HG03064 (cell line): ENCODE data around the gene HS6ST3.

Experiments
- ATAC-seq: cut with Tn5 transposase; IDR thresholded peaks from one replicate; pipeline ENCODE4 v1.9.1; 2021; ENCODE audit warnings: low read depth; ENCODE audit not compliant: unreplicated experiment

The HS6ST3 gene

DNA sequence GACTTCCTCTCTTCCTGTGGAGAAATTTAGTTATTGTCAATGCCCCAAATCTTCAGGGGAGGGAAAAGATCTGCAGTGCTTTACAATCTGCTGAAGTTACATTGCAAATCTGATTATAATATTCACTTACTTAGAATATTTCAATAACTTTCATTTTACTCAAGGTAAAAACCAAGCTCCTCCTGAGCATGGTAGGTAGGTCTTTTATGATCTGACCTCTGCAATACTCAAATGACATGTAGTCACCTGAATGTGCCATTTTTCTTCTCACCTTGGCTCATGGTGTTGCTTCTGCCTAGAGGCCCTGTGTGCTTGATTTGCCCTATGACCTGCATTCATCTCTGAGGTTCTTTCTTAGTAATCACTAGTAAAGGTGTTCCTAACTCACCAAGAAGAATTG is 331.4 kb downstream of the HS6ST3 start:
- no peak for ATAC-seq

DNA sequence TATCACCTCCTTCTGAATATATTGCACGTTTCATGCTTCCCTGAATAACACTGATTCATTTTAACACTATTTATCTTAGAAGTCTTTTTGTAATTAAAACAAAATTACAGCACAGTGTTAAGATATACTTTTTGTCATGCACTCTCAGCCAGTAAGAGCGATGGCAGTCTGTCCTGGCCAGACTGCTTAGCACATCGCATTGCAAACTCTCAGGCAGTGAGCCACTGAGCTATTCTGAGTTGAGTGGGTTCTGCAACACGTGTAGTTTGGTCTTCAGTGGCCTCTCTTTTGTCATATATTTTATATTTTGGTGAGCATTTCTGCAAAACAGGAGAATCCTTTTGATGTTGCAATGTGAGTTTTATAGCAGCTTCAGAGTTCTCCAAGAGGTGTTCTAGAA is 332.1 kb downstream of the HS6ST3 start:
- ATAC-seq = no peak

DNA sequence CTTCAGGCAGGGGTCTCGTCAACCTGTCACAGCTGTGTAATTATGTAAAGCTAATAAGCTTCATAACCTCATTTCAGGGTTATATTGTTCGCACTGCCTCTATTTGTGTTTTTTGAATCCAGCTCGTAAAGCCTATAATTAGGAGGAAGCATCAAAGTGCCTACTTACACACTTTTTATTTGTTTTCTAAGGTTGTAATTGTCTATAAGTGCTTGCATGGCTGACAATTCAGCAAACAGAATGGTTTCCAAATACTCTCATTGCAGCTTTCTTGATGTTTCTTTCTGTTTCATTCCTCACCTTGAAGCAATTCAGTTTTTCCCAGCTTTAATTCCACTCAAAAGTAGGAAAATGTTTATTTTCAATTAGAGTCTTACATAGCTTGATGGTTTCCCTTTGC is 336.3 kb downstream of the HS6ST3 start:
- no peak for ATAC-seq

DNA sequence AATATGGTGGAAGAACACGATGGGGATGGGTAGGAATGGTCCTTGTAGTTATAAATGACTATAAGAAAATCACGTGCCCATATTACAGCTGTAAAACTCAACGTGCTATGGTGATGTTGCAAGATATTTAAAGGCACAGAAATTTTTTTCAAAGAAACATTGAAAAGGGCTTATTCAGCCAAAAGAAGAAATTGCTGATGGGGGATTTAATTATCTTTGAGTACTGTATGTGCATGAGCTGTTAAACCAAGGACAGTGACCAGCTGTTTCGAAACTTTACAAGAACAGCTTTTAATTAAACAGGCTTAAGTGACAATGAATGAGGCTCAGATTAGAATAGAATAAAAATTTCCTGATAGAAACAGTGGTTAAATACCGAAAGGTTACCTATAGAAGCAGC is 339.0 kb downstream of the HS6ST3 start:
- no peak for ATAC-seq

DNA sequence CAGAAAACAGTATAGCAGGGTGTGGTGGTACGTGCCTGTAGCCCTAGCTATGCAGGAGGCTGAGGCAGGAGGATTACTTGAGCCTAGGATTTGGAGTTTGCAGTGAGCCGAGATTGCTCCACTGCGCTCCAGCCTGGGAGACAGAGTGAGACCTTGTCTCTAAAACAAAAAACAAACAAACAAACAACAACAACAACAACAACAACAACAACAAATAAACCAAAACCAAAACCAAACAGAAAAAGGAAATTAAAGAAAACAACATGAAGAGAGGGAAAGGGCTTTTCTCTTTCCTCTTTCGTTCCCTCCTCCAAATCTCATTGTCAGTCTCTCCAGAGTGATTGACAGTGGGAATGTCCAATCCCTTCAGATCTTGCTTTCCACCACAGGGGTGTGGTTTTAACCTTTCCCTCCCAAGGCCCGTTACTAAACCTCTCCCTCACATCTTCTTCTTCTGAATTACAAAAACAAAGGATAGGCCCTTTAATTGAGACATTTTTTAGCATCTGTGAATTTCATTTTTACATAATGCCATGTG is 341.2 kb downstream of the HS6ST3 start:
- ATAC-seq = no peak

DNA sequence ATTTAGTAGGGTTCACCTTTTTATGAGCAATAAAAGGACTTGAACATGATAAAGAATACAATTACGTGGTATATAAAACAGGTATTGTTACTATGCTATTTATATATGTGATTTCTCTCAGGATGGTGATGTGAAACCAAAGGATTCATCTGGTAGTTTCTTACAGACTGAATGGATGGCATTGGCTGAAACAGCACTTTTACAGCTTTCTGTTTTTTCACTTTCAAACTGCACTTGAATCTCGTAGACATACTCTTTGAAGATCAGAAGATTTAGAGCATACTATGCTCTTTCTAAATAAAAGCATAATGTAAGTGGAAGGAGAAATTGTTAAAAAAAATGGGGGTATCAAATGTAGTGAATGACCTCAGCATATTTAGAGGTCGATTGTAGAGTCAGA is 354.8 kb downstream of the HS6ST3 start:
- ATAC-seq = no peak

DNA sequence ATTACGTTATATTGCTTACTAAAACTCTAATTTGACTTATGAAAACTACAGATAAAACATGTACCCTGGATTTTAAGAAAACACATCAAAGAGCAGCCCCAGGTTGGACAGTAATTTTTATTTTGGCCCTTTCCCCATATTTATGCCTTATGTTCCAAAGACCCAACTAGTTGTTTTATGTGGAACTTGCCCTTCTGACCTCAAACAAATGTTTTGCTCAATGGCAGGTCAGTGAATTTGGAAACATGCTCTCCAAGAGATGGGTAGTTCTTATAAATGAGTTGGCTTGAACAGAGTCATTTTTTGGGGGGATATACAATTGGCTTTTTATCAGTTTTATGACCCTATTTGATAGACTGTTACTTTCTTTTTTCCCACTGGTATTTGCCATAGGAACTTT is 360.0 kb downstream of the HS6ST3 start:
- no peak for ATAC-seq

DNA sequence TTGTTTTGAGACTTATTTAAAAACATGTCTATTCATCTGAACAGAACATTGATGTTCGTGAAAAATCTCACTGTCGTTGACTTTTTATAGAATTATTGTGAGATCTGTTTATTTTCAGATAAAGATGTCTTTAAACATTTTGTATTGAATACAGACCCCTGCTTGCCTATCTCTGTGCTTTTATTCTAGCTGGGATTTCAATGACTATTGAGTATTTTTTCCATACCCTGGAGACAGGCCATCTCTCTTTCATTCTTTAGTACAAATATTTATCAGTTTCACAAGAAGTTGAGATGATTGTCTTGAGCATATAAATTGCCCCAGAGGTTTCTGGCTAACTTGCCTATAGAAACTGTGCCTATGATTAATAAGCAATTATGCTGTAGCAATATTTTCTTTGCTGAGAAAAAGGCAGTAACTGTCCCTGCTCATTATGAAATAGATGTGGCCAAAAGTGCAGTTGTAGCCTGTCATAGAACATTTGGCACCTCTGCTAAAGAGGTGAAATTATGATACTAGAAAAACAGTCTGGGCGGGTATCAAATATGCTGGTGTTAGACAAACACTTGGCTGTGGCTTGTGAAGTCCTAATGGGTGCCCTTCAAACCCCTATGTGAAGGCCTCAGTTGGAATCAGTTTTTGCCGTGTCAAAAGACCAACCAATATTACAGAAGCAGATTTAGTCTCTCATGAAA is 360.6 kb downstream of the HS6ST3 start:
- no peak for ATAC-seq

DNA sequence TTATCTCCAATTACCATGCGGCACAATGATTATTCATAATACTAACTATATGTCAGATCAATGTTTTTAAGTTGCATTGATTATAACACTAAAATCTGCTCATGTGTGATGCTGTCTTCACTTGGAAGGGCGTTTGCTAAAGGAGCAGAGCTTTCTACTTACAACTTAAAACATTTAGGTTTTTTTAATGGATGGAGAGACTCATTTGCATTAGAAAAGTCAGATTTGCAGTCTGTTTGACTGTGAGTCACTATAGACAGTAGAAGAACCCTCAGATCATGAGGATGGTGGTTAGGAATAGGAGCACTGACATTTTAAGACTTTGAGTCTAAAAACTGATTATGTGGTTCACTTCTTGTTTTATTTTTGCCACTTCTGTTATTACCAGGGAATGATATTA is 364.6 kb downstream of the HS6ST3 start:
- no peak for ATAC-seq

DNA sequence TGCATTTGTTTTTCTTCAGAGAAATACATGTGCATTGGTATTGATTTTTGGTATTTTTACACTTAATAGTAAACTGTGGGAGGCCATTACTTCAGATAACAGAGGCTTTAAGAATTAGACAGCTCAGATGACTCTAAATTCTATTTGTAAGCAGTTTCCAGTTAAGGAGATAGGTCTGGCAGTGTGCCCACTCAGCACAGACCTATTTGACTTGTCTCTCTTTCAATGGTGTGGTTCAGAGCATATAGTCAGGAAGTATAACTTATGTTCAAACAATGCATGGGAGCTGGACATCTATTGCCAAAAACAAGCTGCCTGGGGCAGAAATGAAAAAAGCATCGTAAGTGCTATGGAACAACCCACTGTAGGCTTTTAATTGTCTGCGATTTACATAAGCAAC is 370.7 kb downstream of the HS6ST3 start:
- ATAC-seq = no peak

DNA sequence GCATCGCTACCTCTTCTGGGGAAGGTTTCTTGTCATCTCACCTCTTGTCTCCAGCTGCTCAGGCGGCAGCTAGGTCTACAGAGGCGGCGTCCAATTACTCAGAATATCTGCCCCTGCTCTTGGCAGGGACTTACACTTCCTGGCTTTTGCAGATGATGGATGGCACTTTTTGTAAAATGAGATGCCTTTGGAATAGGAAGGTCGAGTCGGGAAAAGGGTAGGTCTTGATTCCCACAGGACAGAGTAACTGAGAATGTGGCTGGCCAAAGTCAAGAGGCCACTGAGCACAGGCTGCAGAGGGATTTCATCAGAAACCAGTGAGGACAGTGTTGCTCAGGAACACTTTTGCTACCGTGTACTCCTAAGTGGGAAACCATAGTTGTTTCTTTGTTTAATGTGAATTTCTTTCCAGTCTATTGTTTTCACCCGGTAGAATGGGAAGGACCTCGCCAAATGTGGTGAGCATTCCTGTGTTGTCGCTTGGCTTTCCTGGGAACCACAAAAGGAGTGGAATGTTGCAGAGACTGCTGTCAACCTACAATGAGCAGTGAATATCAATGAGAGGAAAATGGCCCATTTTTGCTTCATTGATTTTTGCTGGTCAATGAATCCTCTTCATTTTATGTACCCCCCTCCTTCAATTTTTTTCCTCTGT is 383.7 kb downstream of the HS6ST3 start:
- no peak for ATAC-seq

DNA sequence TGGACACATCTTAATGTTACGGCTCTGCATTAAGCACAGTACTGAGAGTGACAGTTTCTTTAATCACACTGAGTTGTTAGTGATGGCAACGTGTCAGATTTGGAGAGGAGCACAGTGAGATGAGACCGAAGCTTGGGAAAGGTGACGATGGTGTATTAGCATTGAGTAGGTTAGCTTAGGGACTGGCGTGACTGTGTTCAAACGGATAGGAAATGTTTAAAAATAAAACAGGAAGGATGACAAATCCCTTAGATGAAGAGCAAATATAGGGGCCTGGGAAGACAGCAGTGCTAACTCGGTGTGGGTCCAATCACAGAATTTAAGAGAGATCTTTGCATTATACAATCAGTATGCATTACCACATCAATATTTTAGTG is 384.3 kb downstream of the HS6ST3 start:
- ATAC-seq = no peak

DNA sequence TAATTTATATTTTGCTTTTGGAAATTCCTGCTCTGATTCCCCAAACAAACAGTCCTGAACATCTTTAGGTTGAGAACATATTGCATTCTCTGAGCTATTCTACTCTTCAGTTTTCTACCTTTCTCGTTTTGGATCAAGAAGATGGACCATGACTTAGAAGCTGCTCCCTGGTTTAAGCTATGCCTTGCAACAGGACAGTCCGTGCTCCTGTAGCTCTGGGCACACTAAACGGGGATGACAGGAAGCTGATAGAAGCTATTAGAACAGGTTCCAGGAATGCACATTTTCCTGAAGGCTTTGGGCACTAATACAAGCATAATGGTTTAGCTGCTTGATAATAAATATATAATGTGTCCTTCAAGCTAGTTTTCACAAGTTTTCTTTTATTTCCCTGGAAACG is 385.2 kb downstream of the HS6ST3 start:
- no peak for ATAC-seq

DNA sequence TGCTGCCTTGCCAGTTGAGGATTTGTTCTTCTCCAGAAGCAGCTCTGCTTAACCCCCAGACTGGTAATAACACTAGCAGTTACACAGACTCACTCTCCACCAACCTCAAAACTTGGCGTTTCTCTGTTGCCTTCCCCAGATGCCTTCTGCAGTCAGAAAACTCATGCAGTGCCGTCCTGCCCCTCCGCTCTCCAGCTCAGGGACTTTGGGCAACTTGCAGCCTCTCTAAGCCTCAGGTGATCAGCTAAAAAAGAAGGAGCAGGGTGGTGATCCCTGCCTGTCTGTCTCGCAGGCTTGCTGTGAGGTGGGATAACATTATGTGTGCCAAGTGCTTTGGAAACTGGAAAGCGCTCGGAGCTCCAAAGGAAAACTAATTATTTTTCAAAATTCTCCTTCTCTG is 391.6 kb downstream of the HS6ST3 start:
- ATAC-seq = no peak

DNA sequence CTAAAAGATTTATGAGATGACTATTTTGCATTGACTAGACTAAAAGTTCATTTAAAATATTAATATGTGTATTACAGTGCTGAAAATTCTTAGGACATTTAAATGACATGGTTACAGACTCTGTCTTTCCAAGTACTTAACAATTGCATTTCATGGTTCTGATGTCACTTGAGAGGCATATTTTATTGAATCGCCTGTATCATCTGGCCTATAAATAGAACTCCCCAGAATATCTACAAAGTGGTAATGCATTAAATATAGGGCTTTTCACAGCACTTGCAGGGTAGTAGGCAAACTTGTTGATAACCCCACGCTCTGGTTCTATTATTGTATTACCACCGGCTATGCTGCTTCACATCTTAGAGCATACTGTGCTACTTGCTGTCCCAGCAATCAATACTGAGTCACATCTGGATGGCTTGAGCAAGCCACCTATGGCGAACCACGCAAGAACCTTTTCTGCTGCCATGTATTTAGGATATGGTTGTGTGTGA is 400.6 kb downstream of the HS6ST3 start:
- ATAC-seq = no peak

DNA sequence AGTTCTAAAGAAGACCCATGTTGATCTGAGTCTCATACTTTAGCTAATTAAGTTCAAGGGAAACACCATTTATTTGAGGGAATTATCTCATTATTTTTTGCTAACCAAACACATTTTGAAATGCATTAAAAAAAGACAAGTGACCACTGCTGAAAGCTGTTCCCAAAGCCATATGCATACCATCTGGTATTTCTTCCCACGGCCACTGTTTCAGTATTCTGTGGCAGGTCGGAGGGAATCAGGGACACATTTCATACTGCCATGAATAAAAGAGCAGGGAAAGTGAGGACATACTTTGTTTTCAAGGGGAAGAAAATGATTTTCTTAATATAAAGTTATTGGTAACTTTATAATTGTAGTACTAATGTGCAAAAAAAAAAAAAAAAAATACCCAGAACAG is 401.2 kb downstream of the HS6ST3 start:
- ATAC-seq = no peak

DNA sequence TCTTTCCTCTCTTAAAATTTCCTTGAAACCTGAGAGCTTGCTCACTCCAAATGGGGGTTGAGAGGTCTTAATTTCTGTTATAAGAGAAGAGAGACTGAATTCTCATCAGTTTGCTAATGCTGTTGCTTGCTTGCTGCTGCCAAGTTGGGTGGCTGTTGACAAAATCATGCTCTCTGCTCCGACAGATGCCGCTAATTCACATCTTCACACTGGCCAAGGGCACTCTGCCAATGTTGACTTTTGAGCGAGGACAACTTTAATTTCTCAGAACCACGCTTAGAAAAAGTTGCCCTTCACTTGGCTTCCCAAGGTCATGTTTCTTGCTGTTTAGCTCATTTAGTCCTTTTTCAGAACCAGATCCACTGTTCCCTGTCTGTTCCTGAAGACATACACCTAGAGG is 402.9 kb downstream of the HS6ST3 start:
- ATAC-seq = no peak

DNA sequence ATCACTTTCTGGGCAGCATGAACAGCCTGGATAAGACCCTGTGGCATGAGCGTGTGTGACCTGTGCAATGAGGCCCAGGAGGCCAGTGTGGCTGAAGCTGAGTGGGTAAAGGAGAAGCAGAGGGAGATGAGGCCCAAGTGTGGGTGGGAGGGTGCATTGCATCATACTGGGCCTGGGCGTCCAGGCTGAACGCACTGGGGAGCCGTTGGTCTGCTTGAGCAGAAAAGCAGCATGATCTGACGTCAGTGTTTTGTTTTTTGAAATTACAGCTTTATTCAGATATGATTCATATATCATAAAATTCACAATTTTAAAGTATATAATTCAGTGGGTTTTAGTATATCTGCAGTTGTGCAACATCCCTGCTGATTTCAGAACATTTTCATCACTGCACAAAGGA is 409.7 kb downstream of the HS6ST3 start:
- no peak for ATAC-seq

DNA sequence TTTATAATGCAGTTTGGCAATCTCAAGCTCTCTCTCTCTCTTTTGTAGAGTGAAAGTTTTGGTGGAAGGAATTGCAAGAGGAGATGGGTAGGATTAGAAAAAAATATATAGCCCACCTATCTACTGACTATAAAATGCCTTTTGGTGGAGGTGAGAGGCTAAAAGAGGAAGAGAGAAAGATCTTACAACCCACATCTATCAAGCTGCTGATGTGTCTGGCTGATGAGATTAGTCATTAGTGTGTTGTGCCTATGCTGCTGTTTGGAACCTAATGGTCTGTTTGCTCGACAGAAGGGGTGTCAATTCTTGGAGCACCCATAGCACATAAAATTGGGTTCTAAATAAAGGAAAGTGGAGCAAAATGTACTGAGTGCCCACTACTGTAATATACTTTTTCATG is 411.0 kb downstream of the HS6ST3 start:
- no peak for ATAC-seq

DNA sequence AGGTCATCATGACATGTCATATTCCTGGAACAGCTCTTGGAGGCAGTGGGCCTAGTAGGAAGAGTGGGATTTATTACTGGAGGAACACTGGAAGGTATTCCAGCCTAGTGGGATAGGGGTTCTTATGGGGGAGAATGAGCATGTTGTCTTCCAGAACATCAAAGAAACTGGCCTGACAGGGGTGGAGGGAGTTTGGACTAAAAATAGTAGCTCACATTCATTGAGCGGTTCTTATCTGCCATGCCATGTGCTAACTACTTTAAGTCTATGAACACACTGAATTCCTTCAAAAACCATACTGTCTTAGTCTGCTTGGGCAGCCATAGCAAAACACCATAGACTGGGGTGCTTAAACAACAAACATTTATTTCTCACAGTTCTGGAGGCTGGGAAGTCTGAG is 413.6 kb downstream of the HS6ST3 start:
- no peak for ATAC-seq

DNA sequence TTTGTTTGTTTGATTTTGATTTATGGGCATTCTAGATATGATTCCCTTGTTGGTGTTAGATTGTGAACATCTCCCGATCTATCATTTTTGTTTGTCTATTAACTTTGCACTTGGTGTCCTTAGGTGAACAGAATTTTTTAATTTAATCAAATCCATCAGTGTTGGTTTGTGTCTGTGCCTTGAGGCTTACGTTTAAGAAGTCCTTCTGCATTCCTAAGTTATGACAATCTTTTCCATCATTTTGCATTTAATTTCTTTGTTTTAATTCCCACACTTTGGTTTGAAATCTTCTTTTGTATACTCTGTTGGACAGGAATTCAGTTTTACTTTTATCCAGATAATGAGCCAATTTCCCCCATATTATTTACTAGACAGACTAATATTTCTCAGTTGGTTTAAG is 421.7 kb downstream of the HS6ST3 start:
- no peak for ATAC-seq

DNA sequence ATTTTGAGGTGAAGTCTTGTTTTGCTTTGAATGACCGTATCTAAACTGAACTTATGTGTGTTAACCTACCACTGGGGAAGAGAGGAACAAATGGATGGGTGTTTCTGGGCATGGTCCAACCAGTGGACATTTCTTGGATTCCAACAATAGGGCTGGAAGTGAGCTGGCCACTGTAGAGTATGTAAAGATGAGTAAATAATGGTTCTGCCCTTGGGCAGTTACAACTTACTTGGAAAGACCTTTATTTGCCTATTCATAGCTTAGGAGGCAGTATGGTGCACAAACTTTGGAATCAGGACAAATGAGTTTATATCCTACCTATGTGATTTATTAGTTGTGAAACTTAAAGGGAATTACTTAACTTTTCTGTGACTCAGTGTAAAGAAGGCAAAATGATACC is 429.5 kb downstream of the HS6ST3 start:
- no peak for ATAC-seq
